Fibroblast of lung (primary cell): ENCODE measurements around the gene NR2C2.

Experiments used
- EZH2 ChIP-seq: IDR thresholded peaks from 2 replicates; pipeline ENCODE4 v1.5.1; 2012; ENCODE audit warnings: low read length, control low read depth, mild to moderate bottlenecking; ENCODE audit errors: missing control alignments
- TF ChIP-seq, protein P1 (sequence below), 2 donors: IDR thresholded peaks in 1 of 2; conservative IDR thresholded peaks in 1 of 2; 1 replicate in 1 of 2; 2 replicates in 1 of 2; pipeline ENCODE4 v1.5.1; 2011 to 2012; ENCODE audit warnings: low read length in 2 of 2, control low read depth in 1 of 2, inconsistent platforms in 1 of 2, low read depth in 1 of 2, mild to moderate bottlenecking in 1 of 2

DNA sequence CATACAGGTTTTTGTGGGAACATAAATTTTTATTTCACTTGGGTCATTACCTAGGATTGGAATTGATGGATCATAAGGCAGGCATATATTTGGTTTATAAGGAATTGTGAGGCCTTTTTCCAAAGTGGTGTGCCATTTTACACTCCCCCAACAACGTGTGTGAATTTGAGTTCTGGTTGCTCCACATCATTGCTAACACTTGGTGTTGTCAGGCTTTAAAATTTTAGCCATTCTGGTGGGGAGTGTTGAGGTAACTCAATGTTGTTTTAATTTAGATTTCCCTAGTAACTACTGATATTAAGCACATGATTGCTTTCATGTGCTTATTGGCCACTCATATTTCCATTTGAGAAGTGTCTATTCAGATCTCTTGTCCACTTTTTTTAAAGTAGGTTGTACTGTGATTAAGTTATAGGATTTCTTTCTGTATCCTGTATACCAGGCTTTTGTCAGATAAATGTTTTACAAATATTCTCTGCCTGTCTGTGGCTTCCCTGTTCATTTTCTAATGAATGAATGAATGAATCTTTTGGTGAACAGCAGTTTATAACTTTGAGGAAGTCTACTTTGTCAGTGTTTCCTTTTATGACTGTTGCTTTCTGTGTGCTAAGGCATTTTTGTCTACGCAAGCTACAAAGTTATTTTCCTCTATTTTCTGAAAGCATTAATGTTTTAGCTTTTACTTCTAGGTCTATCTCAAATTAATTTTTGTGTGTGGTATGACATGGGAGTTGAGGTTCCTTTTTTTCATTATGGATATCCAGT lies 17.9 kb upstream of the NR2C2 start:
- TF ChIP-seq, protein P1, sequence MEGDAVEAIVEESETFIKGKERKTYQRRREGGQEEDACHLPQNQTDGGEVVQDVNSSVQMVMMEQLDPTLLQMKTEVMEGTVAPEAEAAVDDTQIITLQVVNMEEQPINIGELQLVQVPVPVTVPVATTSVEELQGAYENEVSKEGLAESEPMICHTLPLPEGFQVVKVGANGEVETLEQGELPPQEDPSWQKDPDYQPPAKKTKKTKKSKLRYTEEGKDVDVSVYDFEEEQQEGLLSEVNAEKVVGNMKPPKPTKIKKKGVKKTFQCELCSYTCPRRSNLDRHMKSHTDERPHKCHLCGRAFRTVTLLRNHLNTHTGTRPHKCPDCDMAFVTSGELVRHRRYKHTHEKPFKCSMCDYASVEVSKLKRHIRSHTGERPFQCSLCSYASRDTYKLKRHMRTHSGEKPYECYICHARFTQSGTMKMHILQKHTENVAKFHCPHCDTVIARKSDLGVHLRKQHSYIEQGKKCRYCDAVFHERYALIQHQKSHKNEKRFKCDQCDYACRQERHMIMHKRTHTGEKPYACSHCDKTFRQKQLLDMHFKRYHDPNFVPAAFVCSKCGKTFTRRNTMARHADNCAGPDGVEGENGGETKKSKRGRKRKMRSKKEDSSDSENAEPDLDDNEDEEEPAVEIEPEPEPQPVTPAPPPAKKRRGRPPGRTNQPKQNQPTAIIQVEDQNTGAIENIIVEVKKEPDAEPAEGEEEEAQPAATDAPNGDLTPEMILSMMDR (conservative IDR thresholded peaks at IDR 0.05 in 1 of 2, IDR thresholded peaks at IDR 0.05 in 1 of 2; ENCODE audit: low read depth in 1 of 2, low read length in 2 of 2), result no peak
- no peak for TF ChIP-seq EZH2
